GM10266 (cell line): ENCODE measurements around the gene EP300.
"Not testable (repeated sequence)": the region's sequence is repeated elsewhere in the genome, so short reads cannot be mapped to it uniquely, and the experiment has no call there.

Experiments used
- DNase-seq: peaks from one replicate; pipeline ENCODE4 v3.0.0; 2012; ENCODE audit errors: extremely low spot score
- CTCF ChIP-seq: IDR thresholded peaks from 2 replicates; pipeline ENCODE4 v1.5.1; 2012; ENCODE audit warnings: mild to moderate bottlenecking, low read depth; ENCODE audit not compliant: control insufficient read depth, insufficient read depth; ENCODE audit errors: missing control alignments

Gene EP300

GRCh38 chr22:41094041-41094593 is 1.7 kb downstream of the EP300 start:
- TF ChIP-seq CTCF = no peak
- DNase-seq = peak; percentile 28

- TF ChIP-seq CTCF = no peak
- no peak for DNase-seq
Observed at GRCh38 chr22:41096391-41096790, 4.0 kb downstream of the EP300 start.

GRCh38 chr22:41096841-41097240 is 4.4 kb downstream of the EP300 start:
- no peak for TF ChIP-seq CTCF
- DNase-seq = no peak

GRCh38 chr22:41099036-41099435 is 6.6 kb downstream of the EP300 start:
- DNase-seq = no peak
- no peak for TF ChIP-seq CTCF

GRCh38 chr22:41106122-41106968 is 14.0 kb downstream of the EP300 start:
- no peak for DNase-seq
- TF ChIP-seq CTCF = no peak

GRCh38 chr22:41106969-41107325 is 14.6 kb downstream of the EP300 start:
- not testable (repeated sequence) for DNase-seq

GRCh38 chr22:41110968-41111367 is 18.6 kb downstream of the EP300 start:
- no peak for TF ChIP-seq CTCF
- DNase-seq = no peak

GRCh38 chr22:41116342-41116741 is 23.9 kb downstream of the EP300 start:
- no peak for TF ChIP-seq CTCF

More at GRCh38 chr22:41116342-41116741, 23.9 kb downstream of the EP300 start:
- DNase-seq = no peak
